ENCODE measurements around the gene MSI2.

The MSI2 gene

DNA sequence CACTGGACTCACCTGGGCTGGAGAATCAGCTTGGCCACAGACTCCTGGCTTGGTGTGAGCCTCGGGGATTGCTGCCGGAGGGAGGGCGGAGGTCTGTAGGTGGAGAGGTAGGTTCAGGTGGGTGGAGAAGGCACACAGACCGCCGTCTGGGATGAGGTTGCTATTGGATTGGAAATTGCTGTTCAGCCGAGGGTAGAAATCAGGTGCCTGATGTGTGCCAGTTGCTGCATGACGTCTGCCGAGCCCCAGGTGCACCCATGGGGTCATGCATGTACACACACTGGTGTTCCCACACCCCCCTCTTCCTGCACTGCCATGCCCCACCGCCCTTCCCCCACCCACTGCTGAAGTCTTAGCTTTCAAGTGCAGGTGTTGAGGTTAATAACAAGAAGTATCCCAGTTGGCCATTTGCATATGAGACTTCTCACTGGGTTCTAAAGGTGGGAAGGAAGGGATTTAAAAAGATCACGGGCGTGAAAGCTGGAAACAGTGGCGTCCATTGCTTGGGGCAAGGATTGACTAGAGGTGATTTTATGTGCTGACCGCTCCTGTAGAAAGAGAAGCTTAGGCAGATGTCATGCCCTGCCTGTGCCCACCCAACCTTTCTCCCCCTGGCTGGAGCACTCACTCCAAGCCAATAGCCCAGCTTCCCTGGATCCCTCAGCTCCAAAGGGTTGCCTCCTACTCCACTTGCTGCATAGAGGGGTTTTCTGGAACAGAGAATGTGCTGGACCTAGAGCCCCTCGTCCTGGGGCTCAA is 295.2 kb downstream of the MSI2 start:
- DNase-seq, result no peak

DNA sequence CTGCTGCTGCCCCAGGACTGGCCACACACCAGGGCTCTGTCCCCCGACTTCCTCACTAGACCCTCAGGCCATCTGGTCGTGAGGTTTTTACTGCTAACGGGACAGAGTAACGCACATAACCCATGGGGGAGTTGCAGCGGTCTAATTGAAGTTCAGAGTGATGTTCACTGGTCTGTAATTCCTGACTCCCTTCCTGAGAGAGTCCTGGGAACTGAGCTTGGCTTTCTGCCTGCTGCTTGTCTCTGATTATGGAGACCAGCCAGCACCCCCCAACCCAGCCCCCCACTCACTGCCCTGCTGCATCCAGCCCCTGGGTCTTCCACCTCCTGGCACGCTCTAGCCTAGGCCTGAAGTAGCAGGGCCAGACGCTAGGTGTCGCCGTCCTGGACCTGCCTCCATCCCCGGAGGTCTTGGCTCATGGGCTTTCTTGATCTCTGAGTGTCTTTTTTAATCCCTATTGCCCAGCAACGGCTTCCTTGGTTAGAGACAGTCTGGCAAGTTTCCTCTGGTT is 295.8 kb downstream of the MSI2 start:
- DNase-seq, result peak; percentile 63

DNA sequence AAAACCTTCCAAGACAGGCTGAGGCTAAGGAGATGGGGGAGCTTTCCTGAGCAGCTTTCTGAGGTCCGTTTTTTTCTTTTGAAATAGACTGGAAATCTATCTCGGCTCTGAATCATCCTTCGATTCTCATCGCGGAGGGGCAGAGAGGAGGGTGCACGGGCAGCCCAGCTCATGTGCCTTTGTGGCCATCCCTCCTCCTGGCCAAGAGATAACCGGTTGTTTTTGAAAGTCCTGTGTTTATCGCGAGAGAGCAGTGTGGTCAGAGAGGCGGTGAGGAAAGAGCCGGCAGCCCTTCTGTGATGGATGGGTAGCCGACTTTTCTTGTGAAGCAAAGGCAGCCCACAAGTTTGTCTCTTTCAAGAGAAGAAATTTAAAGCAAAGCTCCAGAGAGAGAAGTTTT is 297.2 kb downstream of the MSI2 start:
- DNase-seq, result no peak

DNA sequence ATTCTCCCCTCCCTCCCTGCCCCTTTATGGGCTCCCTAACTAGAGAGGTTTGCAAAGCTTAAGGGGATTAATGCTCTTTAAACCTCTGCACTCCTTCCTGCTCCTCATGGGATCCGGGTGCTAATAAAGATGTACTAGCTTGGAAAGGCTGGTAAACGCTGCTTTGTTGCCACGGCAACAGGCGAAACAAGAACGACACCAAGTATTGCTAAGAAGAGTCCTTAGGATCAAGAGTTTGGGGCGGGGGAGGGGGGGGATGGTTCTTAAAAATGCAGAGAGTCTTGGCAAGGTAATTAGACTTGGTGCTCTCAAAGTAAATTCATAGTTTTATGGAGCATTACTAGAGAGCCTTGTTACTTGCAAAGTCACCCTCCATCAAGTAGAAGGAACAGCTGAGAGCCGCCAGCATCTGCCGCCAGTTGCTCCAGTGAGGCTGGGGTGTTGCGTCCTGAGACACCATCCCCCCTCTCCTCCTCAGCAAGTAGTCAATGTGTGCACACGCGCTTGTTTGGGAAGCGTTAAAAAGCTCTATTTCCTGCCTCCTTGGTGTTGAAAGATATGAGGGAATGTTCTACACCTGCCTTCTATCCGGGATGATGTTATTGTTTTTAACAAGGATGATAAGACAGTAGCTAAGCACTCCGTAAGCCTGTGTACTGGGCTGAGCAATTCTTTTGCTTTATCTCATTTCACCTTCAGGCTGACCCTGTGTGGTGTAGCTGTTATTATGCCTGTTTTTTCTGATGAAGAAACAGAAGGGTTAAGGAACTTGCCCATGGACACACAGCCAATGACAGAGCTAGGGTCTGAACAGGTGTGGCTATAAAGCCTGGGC is 297.9 kb downstream of the MSI2 start:
- no peak for DNase-seq

- DNase-seq, result no peak
These were observed 298.7 kb downstream of the MSI2 start for GRCh38 chr17:57554826-57555635.

- DNase-seq, result no peak
These were observed 299.4 kb downstream of the MSI2 start for GRCh38 chr17:57555636-57556175.

- DNase-seq, result no peak
These were observed 300.0 kb downstream of the MSI2 start for GRCh38 chr17:57556320-57556719.

- DNase-seq, result no peak
These were observed 300.7 kb downstream of the MSI2 start for GRCh38 chr17:57556977-57557376.

DNA sequence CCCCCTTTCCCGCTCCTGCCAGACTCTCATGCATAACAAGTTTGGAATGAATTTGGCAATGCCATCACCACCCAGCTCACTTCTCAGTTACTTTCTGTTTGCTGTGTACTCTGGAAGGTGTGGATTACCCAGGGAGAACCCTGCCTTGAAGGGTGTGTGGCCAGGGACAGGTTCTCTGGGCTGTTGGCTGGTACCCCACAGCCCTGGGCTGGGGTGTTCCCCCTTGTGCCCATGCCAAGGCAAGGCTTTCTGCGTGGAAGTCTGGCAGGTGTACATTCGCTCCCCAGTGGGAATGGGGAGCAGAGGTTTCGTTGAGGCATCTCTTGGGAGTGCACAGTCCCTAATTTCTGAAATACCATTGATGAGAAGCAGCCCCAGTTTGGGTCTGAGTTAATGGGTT is 301.1 kb downstream of the MSI2 start:
- no peak for DNase-seq

- DNase-seq, result no peak
These were observed 301.7 kb downstream of the MSI2 start for GRCh38 chr17:57557834-57558681.

GRCh38 chr17:57559226-57559625 is 302.9 kb downstream of the MSI2 start:
- DNase-seq, result no peak

DNA sequence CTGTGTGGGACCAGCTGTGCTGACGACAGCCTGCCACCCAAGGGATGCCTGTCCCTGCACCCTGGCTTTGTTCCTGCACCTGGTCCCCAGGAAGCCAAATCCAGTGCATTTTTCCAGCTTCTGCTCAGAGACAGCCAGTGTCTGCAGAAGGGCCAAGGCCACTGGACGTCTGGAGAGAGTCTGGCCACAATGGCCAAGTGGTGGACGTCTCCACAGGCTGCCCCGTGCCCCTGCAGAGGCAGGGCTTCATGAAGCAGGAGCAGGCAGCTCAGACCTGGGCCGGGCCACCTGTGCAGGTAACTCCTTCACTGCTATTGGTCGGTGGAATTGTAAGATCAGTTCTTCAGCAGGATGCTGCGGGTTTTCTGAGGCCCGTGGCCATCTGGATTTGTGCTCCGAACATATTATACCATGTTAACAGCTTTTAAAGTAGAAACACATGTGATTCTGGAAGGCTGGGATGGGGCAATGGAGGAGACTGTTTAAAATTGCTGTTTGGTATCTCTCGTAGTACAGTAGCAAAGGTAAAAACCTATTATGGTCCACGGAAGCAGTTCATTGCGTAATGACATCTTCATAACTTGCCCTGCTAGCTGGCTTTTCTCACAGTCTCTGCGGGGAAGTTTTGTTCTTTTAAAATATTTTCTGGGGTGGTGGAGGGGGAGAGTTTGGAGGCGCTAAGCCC is 303.5 kb downstream of the MSI2 start:
- no peak for DNase-seq

DNA sequence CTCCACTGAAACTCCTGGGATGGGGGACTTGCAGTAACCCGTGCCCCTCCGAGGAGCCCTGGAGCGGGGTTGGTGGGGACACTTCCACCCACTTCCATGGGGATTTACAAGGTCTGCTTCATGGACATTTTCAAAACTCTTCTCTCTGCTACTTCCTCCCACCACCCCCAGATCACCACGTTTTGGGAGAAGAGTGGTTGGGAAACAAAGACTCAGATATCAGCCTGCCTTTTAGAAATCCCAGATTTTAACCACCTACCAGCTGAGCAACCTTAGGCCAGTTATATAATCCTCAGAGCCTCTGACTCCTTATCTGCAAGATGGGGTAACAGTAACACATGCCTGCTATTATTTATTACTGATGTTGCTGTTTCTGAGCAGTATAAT is 304.0 kb downstream of the MSI2 start:
- no peak for DNase-seq

DNA sequence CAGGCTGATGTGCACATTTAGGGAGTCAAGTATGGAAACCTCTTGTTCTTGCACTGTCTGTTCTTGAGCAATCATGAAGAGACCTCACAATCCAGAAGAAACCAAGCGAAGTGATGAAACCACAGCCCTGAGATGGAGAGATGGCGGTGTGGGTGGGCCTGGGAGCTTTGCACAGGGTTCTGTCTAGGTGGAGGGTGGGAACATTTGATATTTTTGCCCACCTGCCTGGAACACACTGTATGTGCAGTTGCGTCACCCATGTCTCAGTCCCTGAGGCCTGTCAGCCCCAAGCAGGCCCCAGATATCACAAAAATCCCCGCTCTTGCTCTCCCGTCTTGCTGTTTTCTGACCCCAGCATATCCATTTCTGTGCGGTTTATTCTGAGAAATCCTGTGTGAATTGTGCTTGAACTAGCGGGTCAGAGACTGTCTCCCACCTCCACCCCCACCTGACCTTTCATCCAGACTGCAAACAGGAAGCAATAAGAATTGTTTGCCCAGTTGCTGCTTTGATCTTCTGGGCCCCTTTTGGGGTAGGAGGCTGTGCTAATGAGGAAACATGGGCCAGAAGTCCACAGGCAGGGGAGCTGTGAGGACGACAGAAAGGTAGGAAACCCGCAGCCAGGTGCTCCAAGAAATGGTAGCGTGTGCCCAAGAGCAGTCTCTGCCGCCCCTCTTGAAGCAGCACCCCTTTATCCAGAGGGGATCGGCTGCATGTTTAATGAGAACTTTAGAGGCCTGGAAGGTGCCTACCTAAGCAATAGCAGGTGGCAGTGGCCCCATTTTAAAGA is 304.9 kb downstream of the MSI2 start:
- DNase-seq, result no peak

DNA sequence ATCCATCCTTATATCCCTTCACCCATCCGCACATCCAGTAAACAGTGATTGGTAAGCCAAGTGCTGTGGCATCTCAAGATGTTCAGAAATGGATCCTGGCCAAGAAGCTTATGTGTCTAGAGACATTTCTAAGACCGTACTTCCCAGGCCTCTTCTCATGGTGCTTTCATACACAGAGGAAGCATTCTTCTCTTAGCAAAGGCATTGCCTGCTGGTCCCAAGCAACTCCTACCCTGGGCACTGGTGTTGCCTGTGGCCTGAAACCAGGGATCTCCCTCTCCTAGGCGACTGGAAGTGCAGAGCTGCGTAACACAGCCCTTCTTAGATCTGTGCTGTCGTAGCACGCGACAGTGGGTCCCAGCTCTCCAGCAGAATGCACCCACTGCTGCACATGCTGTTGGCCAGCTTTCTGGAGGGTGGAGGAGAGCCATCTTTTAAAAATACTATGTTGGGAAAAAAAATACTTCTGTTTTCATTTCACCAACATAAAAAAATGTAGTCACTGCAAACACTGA is 305.9 kb downstream of the MSI2 start:
- no peak for DNase-seq

GRCh38 chr17:57563958-57564357 is 307.6 kb downstream of the MSI2 start:
- no peak for DNase-seq

DNA sequence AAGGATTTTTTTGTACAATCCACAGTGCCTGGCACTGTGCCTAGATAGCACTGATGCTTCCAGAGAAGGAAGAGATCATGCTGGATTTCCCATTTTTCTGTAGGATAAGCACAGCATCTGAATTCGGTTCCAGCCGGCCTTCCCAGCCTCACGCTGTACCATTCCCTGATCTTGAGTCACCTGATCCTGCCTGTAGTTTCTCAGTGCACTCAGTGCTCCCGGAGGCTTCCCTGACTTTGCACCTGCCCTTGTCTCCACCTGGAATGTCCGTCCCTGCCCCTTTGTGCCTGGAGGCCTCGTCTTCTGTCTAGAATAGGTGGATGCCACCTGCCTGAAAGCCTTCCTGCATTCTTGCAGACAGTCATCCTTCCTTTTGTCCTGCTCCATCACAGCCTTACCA is 308.9 kb downstream of the MSI2 start:
- no peak for DNase-seq

DNA sequence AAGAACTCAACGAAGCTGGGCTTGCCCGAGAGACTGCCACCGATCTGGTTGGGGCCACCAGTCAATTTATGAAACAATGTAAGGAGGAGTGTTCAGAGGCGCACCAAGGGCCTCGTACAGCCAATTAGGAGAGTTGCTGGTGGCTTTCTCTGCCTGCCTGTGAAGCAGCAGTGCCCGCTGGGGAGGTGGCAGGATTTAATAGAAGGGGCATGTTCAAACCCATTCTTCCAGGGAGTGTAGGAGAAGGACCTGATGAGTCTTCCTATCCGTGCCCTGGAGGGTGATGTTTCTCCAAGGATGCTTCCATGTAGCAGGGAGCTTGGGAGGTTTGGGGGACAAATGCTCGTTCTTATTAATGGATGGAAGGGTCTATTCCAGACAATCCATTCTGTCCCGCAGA is 310.4 kb downstream of the MSI2 start:
- DNase-seq, result no peak

DNA sequence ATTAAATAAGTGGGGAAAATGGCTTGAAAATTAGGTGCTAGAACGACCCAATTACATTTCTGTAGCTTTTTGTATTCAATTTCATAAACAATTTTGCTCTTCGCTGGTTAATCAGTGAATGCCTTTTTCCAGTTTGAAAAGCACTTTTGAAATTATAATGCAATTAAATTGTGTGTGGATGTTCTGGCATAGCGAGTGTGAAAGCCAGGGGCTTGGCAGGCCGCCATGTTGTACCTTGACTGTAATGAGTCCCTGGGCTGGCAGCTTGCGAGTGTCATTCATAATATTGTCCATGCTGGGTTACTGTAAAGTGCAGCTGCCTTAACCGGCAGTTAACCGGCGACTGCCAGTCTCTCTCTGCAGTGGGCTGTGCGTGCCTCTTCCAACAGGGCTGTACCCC is 310.9 kb downstream of the MSI2 start:
- no peak for DNase-seq

DNA sequence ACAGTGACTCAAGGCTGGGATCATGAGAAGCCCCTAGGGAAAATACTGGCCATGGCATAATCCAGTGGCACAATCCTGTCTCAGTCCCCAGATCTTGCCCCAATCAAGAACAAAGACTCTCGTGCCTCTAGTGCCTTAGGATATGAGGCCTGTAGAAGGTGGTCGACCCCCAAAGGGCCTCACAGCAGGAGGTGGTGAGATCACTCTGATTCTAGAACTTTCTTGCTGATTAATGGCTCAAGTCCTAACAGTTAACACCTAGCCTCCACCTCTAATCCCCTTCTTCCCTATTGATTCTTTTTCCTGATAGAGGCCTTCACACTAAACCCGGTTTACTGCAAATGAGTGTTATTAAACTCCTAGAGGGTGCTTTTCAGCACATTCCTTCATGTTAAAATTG is 312.0 kb downstream of the MSI2 start:
- DNase-seq, result no peak

Measured in activated CD8-positive, alpha-beta memory T cell treated with anti-CD3 and anti-CD28 coated beads for 24 hours (primary cell).